ENCODE data around the gene ASPSCR1.

The ASPSCR1 gene

GRCh38 chr17:82004517-82005455 is 27.4 kb downstream of the ASPSCR1 start (continued):
- TF ChIP-seq TSHZ2 (CRISPR knock-in tag; IDR thresholded peaks at IDR 0.05) (no peak), RARB (CRISPR knock-in tag; IDR thresholded peaks at IDR 0.05) (no peak), OSR1 (CRISPR knock-in tag; IDR thresholded peaks at IDR 0.05) (no peak), CSRNP3 (CRISPR knock-in tag; IDR thresholded peaks at IDR 0.05) (no peak), ZC3H10 (CRISPR knock-in tag; IDR thresholded peaks at IDR 0.05) (no peak), ESRRG (CRISPR knock-in tag; IDR thresholded peaks at IDR 0.05) (no peak), SNAI2 (CRISPR knock-in tag; IDR thresholded peaks at IDR 0.05) (no peak)

- no peak for ATAC-seq
- TF ChIP-seq POU6F1 (CRISPR knock-in tag; IDR thresholded peaks at IDR 0.05; ENCODE audit: borderline replicate concordance, low read depth): no peak
- no peak for TF ChIP-seq CREB5 (CRISPR knock-in tag; IDR thresholded peaks at IDR 0.05; ENCODE audit: low read depth)
- TF ChIP-seq BACH2 (CRISPR knock-in tag; IDR thresholded peaks at IDR 0.05; ENCODE audit: borderline replicate concordance): no peak
- TF ChIP-seq ARNTL (CRISPR knock-in tag; IDR thresholded peaks at IDR 0.05; ENCODE audit: borderline replicate concordance, low read depth): no peak
- no peak for TF ChIP-seq CSRNP3 (CRISPR knock-in tag; IDR thresholded peaks at IDR 0.05)
- TF ChIP-seq ZNF565 (CRISPR knock-in tag; conservative IDR thresholded peaks at IDR 0.05; ENCODE audit: low read depth): no peak
- TF ChIP-seq PATZ1 (CRISPR knock-in tag; IDR thresholded peaks at IDR 0.05; ENCODE audit: borderline replicate concordance): no peak
- no peak for TF ChIP-seq ZNF8 (CRISPR knock-in tag; IDR thresholded peaks at IDR 0.05)
- TF ChIP-seq TCF4 (CRISPR knock-in tag; IDR thresholded peaks at IDR 0.05; ENCODE audit: borderline replicate concordance): no peak
Observed at GRCh38 chr17:82005701-82006348, 28.4 kb downstream of the ASPSCR1 start.
